HepG2 (cell line): ENCODE results near the gene ATP6V0D1. TPM values are rescaled to one million over a fixed set of nuclear protein-coding genes. Genes with fewer than 3 reads are reported as not detected.

Experiments used
- E2F1 ChIP-seq: sonication (generic); formaldehyde crosslinking; IDR thresholded peaks from 2 replicates; pipeline ENCODE4 v1.5.0; 2020; ENCODE audit warnings: missing genetic modification reagents
- EED ChIP-seq: sonication (generic); formaldehyde crosslinking; IDR thresholded peaks from 2 replicates; pipeline ENCODE4 v1.5.0; 2020; ENCODE audit warnings: mild to moderate bottlenecking, missing genetic modification reagents
- HDAC1 ChIP-seq: sonication (generic); formaldehyde crosslinking; IDR thresholded peaks from 2 replicates; pipeline ENCODE4 v1.5.1; 2020; ENCODE audit warnings: mild to moderate bottlenecking, missing genetic modification reagents
- NFIC ChIP-seq: IDR thresholded peaks from 2 replicates; pipeline ENCODE4 v1.6.1; 2012; ENCODE audit warnings: mild to moderate bottlenecking, low read length, inconsistent platforms
- SMAD3 ChIP-seq: sonication (generic); formaldehyde crosslinking; IDR thresholded peaks from 2 replicates; pipeline ENCODE4 v1.4.0; 2020; ENCODE audit warnings: missing genetic modification reagents
- TGIF2 ChIP-seq: IDR thresholded peaks from 2 replicates; pipeline ENCODE4 v1.6.1; 2016; ENCODE audit warnings: control low read depth, missing compliant biosample characterization
- ZBTB40 ChIP-seq, 2 experiments: fragments of 450-650 bp in 1 of 2; sonication (generic) in 1 of 2; formaldehyde crosslinking in 1 of 2; IDR thresholded peaks; 2 replicates each; pipeline versions ENCODE4 v1.6.1 to v1.8.0; 2016 to 2022; ENCODE audit warnings: antibody characterized with exemption in 1 of 2, mild to moderate bottlenecking in 1 of 2, missing genetic modification reagents in 1 of 2
- ZFP37 ChIP-seq: sonication (generic); formaldehyde crosslinking; IDR thresholded peaks from 2 replicates; pipeline ENCODE4 v1.4.0; 2020; ENCODE audit warnings: missing genetic modification reagents, borderline replicate concordance
- ZNF367 ChIP-seq: sonication (generic); formaldehyde crosslinking; IDR thresholded peaks from 2 replicates; pipeline ENCODE4 v1.4.0; 2020; ENCODE audit warnings: missing genetic modification reagents, borderline replicate concordance
- ZNF746 ChIP-seq: sonication (generic); formaldehyde crosslinking; IDR thresholded peaks from 2 replicates; pipeline ENCODE4 v1.8.0; 2022; ENCODE audit warnings: mild to moderate bottlenecking, missing genetic modification reagents
- polyA plus RNA-seq, 8 experiments: library from polyadenylated mRNA; depleted of rRNA in 3 of 8; stranded (reverse) in 7 of 8; unstranded in 1 of 8; fragments of >200 nt; fragmentation: Illumina TruSeq in 4 of 8; extraction: Trizol in 4 of 8; gene quantifications; 2 replicates each; pipeline versions ENCODE4 v1.2.1 to v1.2.3, GENCODE V29; 2011 to 2016; ENCODE audit warnings: low read depth in 4 of 8, missing spikeins in 1 of 8, mixed read lengths in 1 of 8; ENCODE audit not compliant: insufficient read depth in 1 of 8
- total RNA-seq, 5 experiments: library from RNA; depleted of rRNA; stranded (reverse); fragments of >200 nt; fragmentation: Illumina TruSeq; extraction: Trizol; gene quantifications; 2 replicates each; pipeline ENCODE4 v1.2.3, GENCODE V29; 2016; ENCODE audit warnings: low read depth in 1 of 5
- TF ChIP-seq, protein P1 (sequence below): sonication (generic); formaldehyde crosslinking; IDR thresholded peaks from 2 replicates; pipeline ENCODE4 v1.4.0; 2020; ENCODE audit warnings: missing genetic modification reagents
- TF ChIP-seq, protein P2 (sequence below): IDR thresholded peaks from 2 replicates; pipeline ENCODE4 v1.6.1; 2012; ENCODE audit warnings: inconsistent platforms

Gene ATP6V0D1
- total and polyA plus RNA-seq, 2 of the 13 experiments (the other 11 are each of a cell fraction or from before 2014, with no cell fraction given): 51.1 to 61.3 TPM

DNA sequence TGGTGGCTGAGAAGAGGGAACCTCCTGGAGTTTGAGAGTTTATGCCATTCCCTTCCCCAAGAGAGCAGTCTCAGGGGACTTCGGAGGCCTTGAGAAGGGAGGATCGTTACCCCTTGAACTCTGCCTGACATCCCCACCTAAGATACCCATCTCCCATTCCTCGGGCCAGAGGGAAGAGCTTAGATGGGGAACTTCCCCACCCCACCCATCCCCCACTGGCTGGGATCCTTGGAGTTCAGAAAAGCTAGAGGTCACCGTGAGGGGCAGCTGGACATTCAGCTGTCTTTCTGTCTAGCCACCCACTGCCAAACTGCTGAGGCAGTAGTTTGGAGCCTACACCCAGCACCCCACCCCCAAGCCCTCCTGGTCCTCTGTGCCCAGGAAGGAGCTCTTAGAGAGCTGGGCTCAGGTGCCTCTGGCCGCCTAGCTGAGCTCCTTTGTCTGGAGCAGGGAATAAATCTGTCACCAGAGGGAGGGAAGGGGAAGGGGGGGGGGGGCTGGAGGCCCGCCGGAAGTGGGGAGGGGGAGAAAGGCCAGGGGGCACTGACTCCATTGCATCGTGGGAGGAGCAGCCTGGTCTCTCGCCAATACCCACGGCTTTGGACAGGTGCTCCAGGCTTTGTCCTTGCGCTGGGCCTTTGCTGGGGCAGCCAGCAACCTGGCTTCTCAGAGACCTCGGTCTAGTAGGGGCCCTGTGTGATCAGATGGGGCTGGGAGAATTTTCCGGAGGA lies 49.0 kb downstream of the ATP6V0D1 start (continued):
- no peak for TF ChIP-seq ZBTB40 (IDR thresholded peaks at IDR 0.05)
- TF ChIP-seq ZBTB40 (CRISPR knock-in tag; IDR thresholded peaks at IDR 0.05): 0 out of 2 replicates have a peak, but pooled peaks have one; percentile 11
- TF ChIP-seq, protein P1, sequence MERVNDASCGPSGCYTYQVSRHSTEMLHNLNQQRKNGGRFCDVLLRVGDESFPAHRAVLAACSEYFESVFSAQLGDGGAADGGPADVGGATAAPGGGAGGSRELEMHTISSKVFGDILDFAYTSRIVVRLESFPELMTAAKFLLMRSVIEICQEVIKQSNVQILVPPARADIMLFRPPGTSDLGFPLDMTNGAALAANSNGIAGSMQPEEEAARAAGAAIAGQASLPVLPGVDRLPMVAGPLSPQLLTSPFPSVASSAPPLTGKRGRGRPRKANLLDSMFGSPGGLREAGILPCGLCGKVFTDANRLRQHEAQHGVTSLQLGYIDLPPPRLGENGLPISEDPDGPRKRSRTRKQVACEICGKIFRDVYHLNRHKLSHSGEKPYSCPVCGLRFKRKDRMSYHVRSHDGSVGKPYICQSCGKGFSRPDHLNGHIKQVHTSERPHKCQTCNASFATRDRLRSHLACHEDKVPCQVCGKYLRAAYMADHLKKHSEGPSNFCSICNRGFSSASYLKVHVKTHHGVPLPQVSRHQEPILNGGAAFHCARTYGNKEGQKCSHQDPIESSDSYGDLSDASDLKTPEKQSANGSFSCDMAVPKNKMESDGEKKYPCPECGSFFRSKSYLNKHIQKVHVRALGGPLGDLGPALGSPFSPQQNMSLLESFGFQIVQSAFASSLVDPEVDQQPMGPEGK (CRISPR knock-in tag): peak; percentile 60; the same call in 1 of the 2 replicates
- TF ChIP-seq EED (CRISPR knock-in tag): 0 out of 2 replicates have a peak, but pooled peaks have one; percentile 44
- peak; percentile 38 for TF ChIP-seq ZNF746 (CRISPR knock-in tag)
- TF ChIP-seq HDAC1: peak; percentile 48; the same call in 1 of the 2 replicates
- TF ChIP-seq ZFP37 (CRISPR knock-in tag): no peak
- TF ChIP-seq ZNF367 (CRISPR knock-in tag): no peak
- no peak for TF ChIP-seq SMAD3
- TF ChIP-seq, protein P2, sequence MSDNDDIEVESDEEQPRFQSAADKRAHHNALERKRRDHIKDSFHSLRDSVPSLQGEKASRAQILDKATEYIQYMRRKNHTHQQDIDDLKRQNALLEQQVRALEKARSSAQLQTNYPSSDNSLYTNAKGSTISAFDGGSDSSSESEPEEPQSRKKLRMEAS: 0 out of 2 replicates have a peak, but pooled peaks have one; percentile 24
- TF ChIP-seq TGIF2 (CRISPR knock-in tag): 0 out of 2 replicates have a peak, but pooled peaks have one; percentile 11
- TF ChIP-seq NFIC: no peak
- no peak for TF ChIP-seq E2F1 (CRISPR knock-in tag)
